ENCODE results near the gene DSC2.

DNA sequence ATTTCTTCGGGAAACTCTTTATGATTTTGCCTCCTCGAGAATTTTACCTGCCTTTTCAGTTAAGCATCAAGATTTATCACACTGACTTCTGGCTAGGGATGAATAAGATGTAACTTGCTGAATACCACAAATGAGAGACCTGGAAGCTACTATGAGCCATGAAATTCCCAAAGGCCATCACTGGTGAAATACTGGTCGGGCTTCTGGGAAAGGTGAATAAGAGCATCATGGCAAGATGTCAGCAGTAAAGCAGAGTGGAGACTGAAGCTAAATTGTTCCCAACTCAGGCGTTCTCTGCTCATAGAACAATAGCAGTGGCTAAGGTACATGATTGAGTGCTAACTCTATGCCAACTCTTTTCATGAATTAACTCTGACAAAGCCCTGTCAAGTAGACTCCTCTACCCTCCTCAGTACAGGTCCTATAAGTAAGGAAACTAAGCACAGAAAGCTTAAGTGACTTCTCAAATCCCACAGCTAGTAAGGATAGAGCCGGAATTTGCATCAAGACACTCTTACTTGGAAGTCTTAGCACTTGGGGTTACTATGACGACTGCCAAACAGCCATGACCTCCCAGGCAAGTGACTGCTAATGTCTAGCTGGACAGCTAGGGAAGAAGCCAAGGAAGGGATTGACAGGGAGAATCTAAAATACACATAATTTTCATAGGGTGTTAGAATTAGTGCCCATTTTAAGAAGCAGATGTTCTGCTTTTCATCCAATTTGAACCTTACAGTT lies 37.0 kb downstream of the DSC2 start:
- TF ChIP-seq CTCF (IDR thresholded peaks at IDR 0.05) (no peak), EZH2 (IDR thresholded peaks at IDR 0.05) (no peak)
